Activated CD4-positive, alpha-beta memory T cell treated with anti-CD3 and anti-CD28 coated beads for 36 hours (primary cell): Measurements from ENCODE around the gene TMEM145. TPM values are rescaled to one million over a fixed set of nuclear protein-coding genes. Genes with fewer than 3 reads are reported as not detected.

Experiments used
- CTCF ChIA-PET: fragments of 350-600 bp; sonication (Branson Sonifier 250); formaldehyde crosslinking; loops from one replicate; lab custom pipeline; 2021; ENCODE audit warnings: antibody characterized with exemption, inconsistent platforms; lab: Charles Lee
- POLR2A ChIA-PET: fragments of 350-600 bp; sonication (Branson Sonifier 250); formaldehyde crosslinking; loops from one replicate; lab custom pipeline; 2021; ENCODE audit warnings: antibody characterized with exemption; lab: Charles Lee
- DNase-seq: peaks from one replicate; pipeline ENCODE4 v3.0.0-alpha.2; 2020
- H3K27ac Mint-ChIP-seq: one replicate; pipeline ENCODE4 v1.8.0; 2021; ENCODE audit warnings: mixed read lengths
- H3K27me3 Mint-ChIP-seq: one replicate; pipeline ENCODE4 v1.8.0; 2021; ENCODE audit warnings: mixed read lengths
- H3K36me3 Mint-ChIP-seq: one replicate; pipeline ENCODE4 v1.8.0; 2021; ENCODE audit warnings: mixed read lengths
- H3K4me1 Mint-ChIP-seq: one replicate; pipeline ENCODE4 v1.8.0; 2021; ENCODE audit warnings: low read depth, mixed read lengths
- H3K4me3 Mint-ChIP-seq: one replicate; pipeline ENCODE4 v1.8.0; 2021; ENCODE audit warnings: mild to moderate bottlenecking, mixed read lengths
- H3K9me3 Mint-ChIP-seq: one replicate; pipeline ENCODE4 v1.8.0; 2021; ENCODE audit warnings: mixed read lengths
- intact Hi-C: fragments of 100-400 bp; cut with micrococcal nuclease; formaldehyde crosslinking; loops from one replicate; pipeline ENCODE4 v1.15.1; 2023
- total RNA-seq, 2 experiments: library from RNA; stranded (reverse); gene quantifications; one replicate each; pipeline ENCODE4 v1.2.3, GENCODE V29; 2021

The TMEM145 gene
- total RNA-seq, 2 experiments from 2014 or later, result 0.29 TPM; not detected in 1

DNA sequence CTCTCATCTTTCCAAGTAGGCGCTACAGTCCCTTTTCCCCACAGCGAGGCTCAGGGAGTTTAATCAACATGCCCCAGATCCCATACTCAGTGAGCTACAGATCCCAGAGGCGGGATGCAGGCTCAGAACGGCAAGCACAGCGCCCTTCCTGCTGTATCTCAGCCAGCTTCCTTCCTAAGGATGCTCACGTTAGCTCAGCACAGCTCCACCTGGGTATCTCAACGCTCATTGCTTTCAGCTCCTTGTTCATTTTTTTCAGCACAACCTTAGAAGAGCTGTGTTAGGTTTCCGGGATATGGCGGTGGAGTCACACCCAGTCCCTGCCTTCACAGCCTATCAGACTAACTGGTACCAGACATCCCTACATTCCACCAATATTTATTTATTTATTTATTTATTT is 9.2 kb downstream of the TMEM145 start:
- no peak for DNase-seq
- intact Hi-C loops, result no loop called here
- Mint-ChIP-seq H3K9me3 (no peaks in the 10 kb centered on the region), H3K36me3 (peaks cover 3% of the 10 kb centered on the region), H3K27me3 (peaks cover 13% of the 10 kb centered on the region), H3K27ac (no peak overlapping the region), H3K4me3 (no peak overlapping the region), H3K4me1 (peaks cover 19% of the 10 kb centered on the region)
- POLR2A ChIA-PET, result no interaction called here
- CTCF ChIA-PET, result interaction anchor here (0.9 to 1.5 kb wide), 4 partner anchors 79 to 214 kb away, joined by 3 to 4 read pairs (median 4); partner anchors contain the start of gene GSK3A

DNA sequence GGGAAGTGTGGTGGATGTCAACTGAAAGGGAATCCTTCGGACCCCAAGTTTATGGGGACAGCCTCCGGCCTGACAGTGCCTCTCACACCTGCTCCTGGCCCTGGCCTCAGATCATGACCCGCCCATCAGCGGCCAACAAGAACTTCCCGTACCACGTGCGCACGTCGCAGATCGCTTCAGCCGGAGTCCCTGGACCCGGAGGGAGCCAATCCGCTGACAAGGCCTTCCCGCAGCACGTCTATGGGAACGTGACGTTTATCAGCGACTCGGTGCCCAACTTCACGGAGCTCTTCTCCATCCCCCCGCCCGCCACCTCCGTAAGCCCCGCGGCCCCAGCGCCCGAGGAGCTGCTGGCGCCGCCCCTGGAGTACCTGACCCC is 10.4 kb downstream of the TMEM145 start:
- CTCF ChIA-PET, result interaction anchor here (0.8 to 1.5 kb wide), 2 partner anchors 191 to 289 kb away, joined by 3 read pairs; partner anchors contain the start of gene POU2F2
- Mint-ChIP-seq H3K27ac (no peak overlapping the region), H3K4me1 (peaks cover 19% of the 10 kb centered on the region), H3K27me3 (peaks cover 13% of the 10 kb centered on the region), H3K36me3 (peaks cover 3% of the 10 kb centered on the region), H3K4me3 (no peak overlapping the region), H3K9me3 (no peaks in the 10 kb centered on the region)
- intact Hi-C loops, result no loop called here
- POLR2A ChIA-PET, result interaction anchor here (1.0 kb wide), 1 partner anchor 133 kb away, joined by 3 read pairs; no protein-coding TSS in a partner anchor
- DNase-seq, result no peak

DNA sequence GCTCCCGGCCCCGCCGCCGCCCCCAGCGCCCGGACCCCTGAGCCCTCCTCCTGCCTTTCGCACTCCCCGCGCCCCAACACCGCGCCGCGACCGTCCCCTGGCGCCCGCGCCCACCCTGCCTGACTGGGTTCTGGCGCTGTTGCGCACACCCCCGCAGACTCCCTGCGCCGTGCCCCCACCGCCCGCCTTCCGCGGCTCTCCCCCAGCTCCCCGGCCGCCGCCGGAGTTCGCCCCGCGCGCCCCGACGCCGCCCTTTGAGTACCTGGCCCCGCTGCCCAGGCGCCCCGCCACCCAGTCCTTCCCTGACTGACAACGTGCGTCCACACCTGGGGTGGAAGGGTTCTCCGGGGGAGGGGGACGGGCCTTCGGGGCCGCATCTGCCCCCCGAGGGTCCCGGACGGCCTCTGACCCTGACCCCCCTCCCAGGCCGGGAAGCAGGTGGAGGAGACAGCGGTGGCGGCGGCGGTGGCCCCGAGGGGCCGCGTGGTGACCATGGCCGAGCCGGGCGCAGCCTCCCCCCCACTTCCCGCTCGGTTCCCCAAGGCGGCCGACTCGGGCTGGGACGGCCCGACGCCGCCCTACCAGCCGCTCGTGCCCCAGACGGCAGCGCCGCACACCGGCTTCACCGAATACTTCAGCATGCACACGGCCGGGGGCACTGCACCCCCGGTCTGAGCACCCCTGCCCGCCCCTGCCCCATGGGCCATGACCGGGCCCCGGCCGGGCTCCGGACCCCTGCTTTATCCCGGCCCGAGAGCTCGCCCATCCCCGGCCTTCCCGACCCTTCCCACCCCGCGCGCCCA is 10.9 kb downstream of the TMEM145 start:
- intact Hi-C loops, result loop anchor here (2.0 kb wide), 1 partner anchor 63 kb away; no protein-coding TSS in a partner anchor
- Mint-ChIP-seq H3K9me3 (no peaks in the 10 kb centered on the region), H3K4me3 (peak overlapping the region; percentile 79), H3K4me1 (peaks cover 19% of the 10 kb centered on the region), H3K27ac (no peak overlapping the region), H3K27me3 (peaks cover 13% of the 10 kb centered on the region), H3K36me3 (peaks cover 3% of the 10 kb centered on the region)
- POLR2A ChIA-PET, result interaction anchor here (0.8 to 1.0 kb wide), 2 partner anchors 17 to 133 kb away, joined by 3 read pairs; no protein-coding TSS in a partner anchor
- peak; percentile 44 for DNase-seq
- CTCF ChIA-PET, result interaction anchor here (0.8 to 1.5 kb wide), 2 partner anchors 192 to 289 kb away, joined by 3 read pairs; partner anchors contain the start of gene POU2F2

DNA sequence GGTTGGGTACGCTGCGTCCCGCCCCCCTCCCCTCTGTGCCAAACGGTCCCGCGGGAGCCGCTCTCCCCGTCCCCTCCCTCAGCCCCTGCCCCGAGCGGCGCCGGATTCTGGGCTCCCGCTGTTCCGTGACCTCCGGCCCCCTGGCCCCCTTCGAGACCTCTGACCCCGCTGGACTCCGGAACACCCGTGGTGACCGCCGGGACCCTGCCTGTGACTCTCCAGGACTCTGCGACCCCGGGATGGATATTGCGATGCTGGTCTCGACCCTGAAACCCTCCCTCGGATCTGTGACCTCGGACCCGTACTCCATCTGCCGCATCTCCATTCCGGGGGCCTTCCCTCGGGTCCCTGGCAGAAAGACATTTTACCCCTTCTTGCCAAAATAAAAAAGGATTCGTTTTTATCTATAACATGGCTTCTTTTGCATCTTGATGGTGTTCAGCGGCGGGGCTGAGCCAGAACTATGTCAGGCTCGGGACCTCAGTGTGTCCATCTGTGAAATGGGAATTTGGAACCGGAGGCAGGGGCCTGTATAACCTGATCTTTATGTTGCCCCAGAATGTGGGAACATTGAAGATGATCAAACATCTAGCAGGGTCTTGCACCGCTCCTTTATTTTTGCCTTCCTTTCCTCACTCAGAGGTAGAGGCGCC is 11.7 kb downstream of the TMEM145 start:
- Mint-ChIP-seq H3K36me3 (peaks cover 3% of the 10 kb centered on the region), H3K4me3 (peak overlapping the region; percentile 79), H3K27me3 (peaks cover 13% of the 10 kb centered on the region), H3K9me3 (no peaks in the 10 kb centered on the region), H3K4me1 (peaks cover 19% of the 10 kb centered on the region), H3K27ac (peak overlapping the region; percentile 32)
- no peak for DNase-seq
- CTCF ChIA-PET, result no interaction called here
- POLR2A ChIA-PET, result interaction anchor here (0.8 kb wide), 1 partner anchor 18 kb away, joined by 3 read pairs; no protein-coding TSS in a partner anchor
- intact Hi-C loops, result loop anchor here (1.0 to 2.0 kb wide), 10 partner anchors 22 to 249 kb away; partner anchors contain the start of genes PAFAH1B3, POU2F2, PRR19 and ZNF526

DNA sequence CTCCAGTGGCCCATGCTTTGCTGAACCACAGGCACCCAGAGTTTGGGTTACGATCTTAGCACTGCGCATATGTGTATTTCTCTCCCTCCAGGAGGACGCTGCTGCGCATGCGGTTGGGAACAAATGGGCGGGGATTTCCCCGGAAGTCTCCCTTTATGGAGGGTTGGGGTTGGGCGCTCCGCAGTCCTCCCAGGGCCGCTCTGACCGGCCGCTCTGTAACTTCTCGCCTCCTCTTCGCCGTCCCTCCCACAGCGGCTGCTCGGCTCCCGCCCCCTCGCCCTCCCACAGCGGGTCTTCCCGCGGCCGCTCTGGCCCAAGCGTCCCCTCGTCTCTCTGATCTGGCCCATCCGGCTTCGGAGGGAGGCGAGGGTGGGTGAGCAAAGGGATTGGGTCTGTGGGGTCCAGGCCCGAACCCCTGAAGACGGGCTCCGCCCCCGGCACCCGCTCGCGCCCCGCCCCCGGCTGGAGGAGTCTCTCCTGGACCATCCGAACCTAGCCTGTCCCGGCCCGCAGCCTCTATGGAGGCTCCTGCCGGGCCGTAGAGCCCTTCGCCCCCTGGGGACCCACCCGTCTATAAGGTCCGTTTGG is 12.3 kb downstream of the TMEM145 start, which contains the start of gene MEGF8:
Gene MEGF8, plus strand, starts transcription at position 328 of the 588 bp plus-strand sequence. CDS start 609 bp downstream, outside the sequence.
- Mint-ChIP-seq H3K36me3 (peaks cover 3% of the 10 kb centered on the region), H3K9me3 (no peaks in the 10 kb centered on the region), H3K4me1 (peaks cover 19% of the 10 kb centered on the region), H3K27ac (peak within 1 kb of the TSS; percentile 32), H3K27me3 (peaks cover 13% of the 10 kb centered on the region), H3K4me3 (peak within 1 kb of the TSS; percentile 79)
- peak; percentile 99 for DNase-seq
- CTCF ChIA-PET, result no interaction called here
- intact Hi-C loops, result loop anchor here (1.0 to 2.0 kb wide), 10 partner anchors 23 to 250 kb away; partner anchors contain the start of genes PAFAH1B3, POU2F2, PRR19 and ZNF526
- POLR2A ChIA-PET, result no interaction called here

DNA sequence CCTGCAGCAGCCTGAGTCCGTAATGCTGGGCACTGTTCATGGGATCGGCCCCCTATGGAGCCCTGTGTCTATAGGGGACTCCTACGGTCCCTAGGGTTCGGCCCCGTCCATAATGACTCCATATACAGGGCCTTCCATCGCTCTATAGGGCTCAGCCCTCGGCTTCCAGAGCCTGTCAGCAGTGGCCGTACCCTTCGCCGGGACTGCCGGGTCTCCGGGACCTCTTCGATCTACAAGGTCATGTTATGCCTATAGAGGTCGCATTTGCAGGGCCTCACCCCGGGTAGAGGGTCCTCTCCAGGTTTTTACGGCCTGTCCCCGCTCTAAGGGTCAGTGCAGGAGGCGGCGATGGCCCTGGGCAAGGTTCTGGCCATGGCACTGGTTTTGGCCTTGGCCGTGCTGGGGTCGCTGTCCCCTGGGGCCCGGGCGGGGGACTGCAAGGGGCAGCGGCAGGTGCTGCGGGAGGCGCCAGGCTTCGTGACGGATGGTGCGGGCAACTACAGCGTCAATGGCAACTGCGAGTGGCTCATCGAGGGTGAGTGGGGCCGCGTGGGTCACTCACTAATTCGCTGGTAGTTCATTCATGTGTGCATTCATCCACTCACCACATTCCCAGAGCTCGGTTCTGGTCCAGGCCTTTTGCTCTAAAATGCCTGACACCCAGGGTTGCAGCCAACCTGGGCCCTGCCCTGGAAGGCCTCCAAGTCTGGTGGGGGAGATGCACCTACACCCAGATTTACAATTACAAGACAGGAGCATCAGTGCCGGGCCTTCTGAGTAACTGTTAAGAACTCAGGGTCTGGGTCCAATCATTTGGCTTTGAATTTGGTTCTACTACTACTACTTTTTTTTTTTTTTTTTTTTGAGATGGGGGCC is 13.0 kb downstream of the TMEM145 start:
- H3K4me1 Mint-ChIP-seq, result peaks cover 19% of the 10 kb centered on the region
- CTCF ChIA-PET, result no interaction called here

DNA sequence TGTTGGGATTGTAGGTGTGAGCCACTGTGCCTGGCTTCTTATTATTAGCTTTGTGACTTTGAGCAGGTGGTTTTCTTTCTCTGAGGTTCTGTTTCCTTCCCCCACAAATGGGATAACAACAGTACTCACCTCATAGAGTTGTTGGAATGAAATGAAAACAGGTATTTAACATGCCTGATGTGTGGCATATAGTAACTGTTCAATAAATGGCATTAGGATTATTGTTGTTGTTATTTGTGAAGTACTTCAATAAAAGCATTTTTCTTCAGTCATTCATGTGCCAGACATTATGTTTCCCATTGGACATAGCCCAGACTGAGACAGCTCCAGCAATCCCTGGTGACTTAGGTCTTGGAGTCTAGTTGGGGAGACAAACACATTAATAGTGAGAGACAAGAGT is 13.9 kb downstream of the TMEM145 start:
- Mint-ChIP-seq H3K4me3 (no peak overlapping the region), H3K27ac (no peak overlapping the region), H3K4me1 (peaks cover 19% of the 10 kb centered on the region), H3K9me3 (no peaks in the 10 kb centered on the region), H3K36me3 (peaks cover 3% of the 10 kb centered on the region), H3K27me3 (peaks cover 13% of the 10 kb centered on the region)
- ChIA-PET CTCF (no interaction called here), POLR2A (no interaction called here)
- intact Hi-C loops, result no loop called here
- no peak for DNase-seq

More for the DNA sequence above, 13.0 kb downstream of the TMEM145 start:
- peak overlapping the region; percentile 79 for H3K4me3 Mint-ChIP-seq
- intact Hi-C loops, result loop anchor here (1.0 to 2.0 kb wide), 10 partner anchors 24 to 251 kb away; partner anchors contain the start of genes PAFAH1B3, POU2F2, PRR19 and ZNF526
- peaks cover 3% of the 10 kb centered on the region for H3K36me3 Mint-ChIP-seq
- no peaks in the 10 kb centered on the region for H3K9me3 Mint-ChIP-seq
- DNase-seq, result peak; percentile 35
- H3K27me3 Mint-ChIP-seq, result peaks cover 13% of the 10 kb centered on the region
- POLR2A ChIA-PET, result no interaction called here
- H3K27ac Mint-ChIP-seq, result peak overlapping the region; percentile 32

DNA sequence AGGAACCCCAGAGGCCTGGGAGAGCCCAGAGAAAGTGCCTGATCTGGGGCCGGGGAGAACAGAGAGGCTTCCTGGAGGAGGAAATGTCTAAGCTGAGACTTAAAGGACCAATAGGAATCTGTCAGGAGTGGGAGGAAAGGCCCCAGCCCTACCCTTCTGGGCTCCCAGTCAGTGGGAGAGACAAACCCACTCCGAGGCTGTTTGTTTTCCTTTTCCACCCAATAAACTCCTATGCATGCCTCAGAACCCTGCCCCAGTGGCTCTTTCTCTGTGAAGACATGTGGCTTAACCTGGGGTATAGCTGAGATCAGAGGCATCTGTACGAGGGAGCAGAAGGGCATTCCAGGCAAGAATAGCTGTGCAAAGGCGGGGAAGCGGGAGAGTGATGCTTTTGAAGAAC is 14.3 kb downstream of the TMEM145 start:
- ChIA-PET CTCF (interaction anchor here (0.8 kb wide), 1 partner anchor 123 kb away, joined by 3 read pairs; no protein-coding TSS in a partner anchor), POLR2A (no interaction called here)
- no peaks in the 10 kb centered on the region for H3K9me3 Mint-ChIP-seq
- no peak for DNase-seq
- no peak overlapping the region for H3K27ac Mint-ChIP-seq
- no peak overlapping the region for H3K4me3 Mint-ChIP-seq
- peaks cover 12% of the 10 kb centered on the region for H3K27me3 Mint-ChIP-seq
- peaks cover 19% of the 10 kb centered on the region for H3K4me1 Mint-ChIP-seq
- intact Hi-C loops, result no loop called here
- H3K36me3 Mint-ChIP-seq, result peaks cover 3% of the 10 kb centered on the region

DNA sequence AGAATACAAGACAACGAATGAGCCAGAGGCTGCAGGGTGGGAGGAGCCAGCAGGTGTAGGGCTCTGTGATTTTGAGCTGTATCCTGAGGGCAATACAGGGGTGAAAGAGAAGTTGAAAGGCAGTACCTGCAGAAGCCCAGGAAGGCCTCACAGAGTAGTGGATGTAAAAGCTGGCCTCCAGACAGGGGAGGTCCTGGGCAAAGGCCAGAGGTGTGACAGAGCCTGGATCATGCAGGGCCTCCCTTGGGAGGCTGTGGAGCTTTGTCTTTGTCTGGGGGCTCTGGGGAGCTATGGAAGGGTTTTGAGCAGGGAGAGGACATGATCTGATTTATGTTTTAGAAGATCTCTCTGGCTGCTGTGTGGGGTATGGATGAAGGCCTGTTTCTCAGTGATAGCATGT is 15.0 kb downstream of the TMEM145 start:
- intact Hi-C loops, result no loop called here
- Mint-ChIP-seq H3K36me3 (peaks cover 3% of the 10 kb centered on the region), H3K4me1 (peaks cover 19% of the 10 kb centered on the region), H3K4me3 (no peak overlapping the region), H3K27ac (no peak overlapping the region), H3K27me3 (peaks cover 9% of the 10 kb centered on the region), H3K9me3 (no peaks in the 10 kb centered on the region)
- no peak for DNase-seq
- CTCF ChIA-PET, result interaction anchor here (0.8 kb wide), 1 partner anchor 122 kb away, joined by 3 read pairs; no protein-coding TSS in a partner anchor
- POLR2A ChIA-PET, result no interaction called here

DNA sequence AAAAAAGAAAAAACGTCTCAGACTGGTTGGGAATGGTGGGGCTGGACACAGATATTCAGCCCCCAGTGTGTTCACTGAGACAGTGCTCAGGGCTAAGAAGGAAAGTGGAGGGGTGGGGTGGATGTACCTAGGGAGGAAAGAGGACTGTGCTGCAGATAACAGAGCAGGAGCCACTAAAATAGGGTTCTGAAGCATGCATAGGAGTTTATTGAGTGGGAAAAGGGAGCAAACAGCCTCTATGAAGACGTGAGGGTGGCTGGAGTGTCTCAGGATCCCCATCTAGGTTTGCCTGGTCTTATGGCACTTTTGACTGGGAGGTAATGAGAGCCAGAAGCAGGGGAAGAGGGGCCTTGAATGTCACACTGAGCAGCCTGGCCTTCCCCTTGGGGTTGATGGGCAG is 15.7 kb downstream of the TMEM145 start:
- H3K9me3 Mint-ChIP-seq, result no peaks in the 10 kb centered on the region
- ChIA-PET POLR2A (no interaction called here), CTCF (no interaction called here)
- H3K27me3 Mint-ChIP-seq, result peaks cover 5% of the 10 kb centered on the region
- H3K4me3 Mint-ChIP-seq, result no peak overlapping the region
- no peak overlapping the region for H3K27ac Mint-ChIP-seq
- DNase-seq, result no peak
- intact Hi-C loops, result no loop called here
- H3K4me1 Mint-ChIP-seq, result peaks cover 15% of the 10 kb centered on the region
- H3K36me3 Mint-ChIP-seq, result peaks cover 3% of the 10 kb centered on the region

DNA sequence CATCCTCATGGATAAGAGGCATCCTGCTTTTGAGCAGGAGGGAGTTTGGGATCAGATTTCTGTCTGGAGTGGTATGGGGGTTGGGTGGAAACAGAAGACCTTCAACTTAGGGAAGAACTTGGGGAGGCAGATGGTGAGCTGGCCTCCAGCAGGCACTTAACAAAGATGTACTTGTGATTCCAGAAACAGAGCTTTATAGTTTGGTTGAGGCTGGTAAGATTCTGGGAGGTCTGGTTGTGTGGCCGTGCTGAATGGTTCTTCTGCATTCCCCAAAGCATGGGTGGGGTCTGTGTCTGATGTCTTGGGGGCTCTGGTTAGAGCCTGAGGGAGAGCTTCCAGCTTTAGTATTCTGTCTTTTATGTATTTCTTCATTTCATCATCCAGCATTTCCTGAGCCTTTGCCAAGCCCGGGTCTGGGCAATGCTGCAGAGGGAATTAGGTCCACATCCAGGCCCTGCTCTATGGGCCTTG is 17.2 kb downstream of the TMEM145 start:
- no peak for DNase-seq
- intact Hi-C loops, result no loop called here
- Mint-ChIP-seq H3K27me3 (no peaks in the 10 kb centered on the region), H3K4me1 (peaks cover 9% of the 10 kb centered on the region), H3K27ac (no peak overlapping the region), H3K9me3 (no peaks in the 10 kb centered on the region), H3K4me3 (no peak overlapping the region), H3K36me3 (no peaks in the 10 kb centered on the region)
- ChIA-PET POLR2A (no interaction called here), CTCF (interaction anchor here (0.7 kb wide), 1 partner anchor 46 kb away, joined by 3 read pairs; no protein-coding TSS in a partner anchor)
